ENCODE data around the gene MTX1.
"Not testable (repeated sequence)": the region's sequence is repeated elsewhere in the genome, so short reads cannot be mapped to it uniquely, and the experiment has no call there.

The MTX1 gene

DNA sequence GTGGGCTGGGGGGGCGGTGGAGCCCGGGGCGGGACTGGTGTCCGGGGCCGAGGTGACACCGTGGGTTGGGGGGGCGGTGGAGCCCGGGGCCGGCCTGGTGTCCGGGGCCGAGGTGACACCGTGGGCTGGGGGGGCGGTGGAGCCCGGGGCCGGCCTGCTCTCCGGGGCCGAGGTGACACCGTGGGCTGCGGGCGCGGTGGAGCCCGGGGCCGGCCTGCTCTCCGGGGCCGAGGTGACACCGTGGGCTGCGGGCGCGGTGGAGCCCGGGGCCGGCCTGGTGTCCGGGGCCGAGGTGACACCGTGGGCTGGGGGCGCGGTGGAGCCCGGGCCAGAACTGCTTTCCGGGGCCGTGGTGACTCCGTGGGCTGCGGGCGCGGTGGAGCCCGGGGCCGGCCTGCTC lies 18.6 kb upstream of the MTX1 start:
- not testable (repeated sequence) for DNase-seq

DNA sequence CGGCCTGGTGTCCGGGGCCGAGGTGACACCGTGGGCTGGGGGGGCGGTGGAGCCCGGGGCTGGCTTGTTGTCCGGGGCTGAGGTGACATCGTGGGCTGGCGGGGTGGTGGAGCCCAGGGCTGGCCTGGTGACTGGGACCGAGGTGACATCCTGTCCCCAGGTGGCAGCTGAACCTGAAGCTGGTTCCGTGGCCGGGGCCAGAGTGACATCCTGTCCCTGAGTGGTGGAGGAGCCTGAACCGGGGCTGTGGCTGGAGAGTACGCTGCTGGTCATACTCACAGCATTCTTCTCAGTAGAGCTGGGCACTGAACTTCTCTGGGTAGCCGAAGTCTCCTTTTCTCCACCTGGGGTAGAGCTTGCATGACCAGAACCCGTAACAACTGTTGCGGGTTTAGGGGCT lies 16.6 kb upstream of the MTX1 start:
- no peak for DNase-seq

DNA sequence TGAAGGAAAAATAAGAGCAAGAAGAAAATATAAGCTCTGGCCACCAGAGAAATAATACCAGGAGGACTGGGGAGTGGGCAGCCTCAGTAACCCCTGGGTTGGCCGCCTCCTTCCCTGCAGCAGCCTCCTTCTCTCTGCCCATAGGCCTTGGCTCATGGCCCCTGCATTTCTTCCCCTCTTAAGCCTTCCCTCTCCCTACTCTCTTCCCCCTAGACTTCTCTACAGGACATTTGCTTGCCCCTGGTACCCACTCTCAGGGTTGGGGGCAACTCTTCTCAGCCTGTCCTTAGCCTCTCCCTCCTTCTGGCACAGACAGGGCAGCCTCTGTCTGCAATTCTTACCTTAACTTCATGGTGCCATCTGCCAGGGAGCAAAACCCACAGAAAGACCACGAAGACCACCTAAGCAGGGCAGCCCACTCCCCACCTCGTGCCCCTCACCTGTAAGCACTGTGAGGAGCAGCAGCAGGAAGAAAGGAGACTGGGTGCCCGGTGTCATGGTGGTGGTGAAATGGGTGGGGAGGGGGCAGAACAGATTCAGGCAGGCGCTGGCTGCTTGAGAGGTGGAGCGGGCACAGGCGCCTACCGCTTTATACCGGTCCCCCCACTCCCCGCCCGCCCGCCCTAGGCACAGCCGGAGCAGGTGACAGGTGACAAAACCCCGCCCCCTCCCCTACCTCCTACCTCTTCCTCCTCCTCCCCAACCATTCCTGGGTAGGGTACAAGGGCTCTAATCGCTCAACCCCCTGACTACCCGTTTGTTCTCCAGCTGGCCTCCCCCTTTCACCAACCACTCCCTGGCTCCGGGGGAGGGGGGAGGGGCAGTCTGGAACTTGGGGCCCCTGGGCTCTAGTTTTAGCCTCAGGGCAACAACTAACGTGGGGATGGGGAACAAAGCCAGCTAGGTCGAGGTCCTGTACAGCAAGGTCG lies 15.9 kb upstream of the MTX1 start:
- DNase-seq, result peak; percentile 36 to 49

GRCh38 chr1:155193275-155193990 lies 15.1 kb upstream of the MTX1 start:
- peak; percentile 56 to 70 for DNase-seq

GRCh38 chr1:155193991-155194240 lies 14.6 kb upstream of the MTX1 start:
- DNase-seq, result not testable (repeated sequence)

DNA sequence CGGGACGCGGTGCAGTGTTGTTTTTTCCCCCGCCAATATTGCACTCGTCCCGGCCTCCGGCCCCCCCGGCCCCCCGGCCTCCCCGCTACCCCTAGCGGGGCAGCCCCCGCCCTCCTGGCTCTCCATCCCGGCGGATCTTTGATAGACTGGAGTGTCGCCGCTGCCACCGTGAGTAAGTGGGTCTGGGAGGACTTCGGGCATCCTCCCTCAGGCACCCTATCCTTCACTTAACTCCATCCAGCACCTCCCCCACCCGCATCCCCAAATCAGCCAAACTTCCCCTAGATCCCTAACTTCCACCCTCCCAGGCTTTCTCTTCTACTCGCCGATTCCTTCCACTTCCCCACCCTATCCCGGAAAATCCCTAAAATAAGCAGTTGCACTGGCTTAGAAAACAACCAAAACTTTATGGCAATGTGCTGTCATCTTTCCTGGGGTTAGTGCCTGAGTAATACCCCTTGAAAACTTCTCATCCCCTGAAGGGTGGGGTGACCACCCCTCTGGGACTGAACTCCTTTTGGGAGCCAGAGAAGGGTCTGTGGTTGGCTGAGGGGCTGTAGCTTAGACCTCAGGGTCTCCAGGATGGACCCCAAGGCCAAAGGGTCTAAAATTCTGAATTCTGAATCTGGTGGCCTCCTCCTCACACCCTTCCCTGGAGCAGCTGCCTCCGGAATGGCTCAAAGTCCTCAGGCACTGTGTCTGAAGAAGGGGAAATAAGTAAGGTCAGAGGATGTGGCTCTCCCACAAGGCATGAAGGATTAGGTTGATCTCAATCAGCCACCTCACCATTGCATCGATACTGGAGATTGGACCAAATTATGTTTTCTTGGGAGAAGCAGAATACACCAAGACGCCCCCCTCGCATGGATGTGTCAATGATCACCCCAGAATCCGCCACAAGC lies 13.0 kb upstream of the MTX1 start:
- no peak for DNase-seq

DNA sequence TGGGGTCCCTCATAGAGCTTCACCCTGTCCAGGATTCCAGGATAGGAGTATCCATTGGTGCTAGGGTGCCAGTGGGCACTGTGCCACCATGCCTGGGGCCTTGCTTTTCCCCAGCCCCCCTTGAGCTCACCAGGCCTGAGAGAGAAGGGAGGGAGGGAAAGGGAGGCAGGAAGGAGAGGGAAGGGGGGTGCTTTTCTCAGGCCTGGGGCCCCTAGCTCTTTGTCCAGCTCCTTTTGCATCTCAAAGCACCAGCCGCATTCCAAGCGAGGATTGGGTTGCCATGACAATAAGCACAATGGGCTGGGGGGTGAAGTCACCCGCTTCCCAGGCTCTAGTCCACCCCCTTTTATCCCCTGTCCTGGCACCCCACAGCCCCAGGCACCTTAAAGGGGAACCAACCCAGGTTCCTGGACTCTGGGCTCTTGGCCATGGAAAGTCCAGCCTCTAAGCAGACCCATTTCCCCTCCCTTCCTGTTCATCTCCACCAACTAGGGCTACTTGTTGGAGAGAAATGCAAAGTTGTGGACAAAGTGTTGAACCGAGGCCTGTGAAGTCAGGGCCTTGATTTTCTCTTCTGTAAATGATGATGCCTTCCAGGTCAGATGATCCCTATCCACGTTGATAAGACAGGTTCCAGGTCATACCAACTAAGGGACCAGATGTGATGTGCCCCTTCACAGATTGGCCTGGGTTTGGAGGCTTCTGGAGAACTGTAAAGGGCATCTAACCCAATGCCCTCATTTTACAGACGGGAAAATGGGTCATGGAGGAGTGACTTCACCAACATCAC lies 12.2 kb upstream of the MTX1 start:
- DNase-seq, result no peak

- DNase-seq, result no peak
These were observed 11.4 kb upstream of the MTX1 start for GRCh38 chr1:155196893-155197638.

DNA sequence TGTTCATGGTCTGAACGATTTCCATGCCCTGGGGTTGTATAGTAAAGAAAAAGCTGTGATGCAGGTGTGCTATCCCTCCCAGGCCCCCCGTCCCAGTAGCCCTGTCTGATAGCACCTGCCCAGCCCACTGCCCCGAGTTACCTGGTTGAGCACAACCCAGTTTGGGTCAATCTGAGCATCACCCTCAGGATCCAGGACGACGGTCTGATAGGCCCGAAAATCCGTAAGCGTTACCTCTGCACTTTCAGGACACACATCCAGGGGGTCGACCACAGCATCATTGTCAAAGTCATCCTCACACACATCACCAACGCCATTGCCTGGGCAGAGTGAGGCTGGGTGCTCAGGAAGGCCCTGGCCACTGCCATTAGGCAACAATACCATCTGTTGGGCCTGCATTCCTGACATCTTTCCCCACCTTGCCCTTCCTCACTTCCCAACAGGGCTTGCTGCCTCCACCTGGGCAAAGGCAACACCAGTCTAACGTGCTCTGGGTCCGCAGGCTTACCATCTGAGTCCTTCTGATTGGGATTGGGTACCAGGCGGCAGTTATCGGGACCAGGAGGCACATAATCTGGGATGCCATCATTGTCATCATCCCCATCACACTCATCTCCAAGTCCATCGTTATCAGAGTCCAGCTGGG lies 10.5 kb upstream of the MTX1 start:
- no peak for DNase-seq

GRCh38 chr1:155198547-155198906 lies 10.0 kb upstream of the MTX1 start:
- no peak for DNase-seq

GRCh38 chr1:155199792-155200191 lies 8.7 kb upstream of the MTX1 start:
- DNase-seq, result no peak

- no peak for DNase-seq
These were observed 7.6 kb upstream of the MTX1 start for GRCh38 chr1:155200920-155201319.

- no peak for DNase-seq
These were observed 6.3 kb upstream of the MTX1 start for GRCh38 chr1:155202198-155202597.

DNA sequence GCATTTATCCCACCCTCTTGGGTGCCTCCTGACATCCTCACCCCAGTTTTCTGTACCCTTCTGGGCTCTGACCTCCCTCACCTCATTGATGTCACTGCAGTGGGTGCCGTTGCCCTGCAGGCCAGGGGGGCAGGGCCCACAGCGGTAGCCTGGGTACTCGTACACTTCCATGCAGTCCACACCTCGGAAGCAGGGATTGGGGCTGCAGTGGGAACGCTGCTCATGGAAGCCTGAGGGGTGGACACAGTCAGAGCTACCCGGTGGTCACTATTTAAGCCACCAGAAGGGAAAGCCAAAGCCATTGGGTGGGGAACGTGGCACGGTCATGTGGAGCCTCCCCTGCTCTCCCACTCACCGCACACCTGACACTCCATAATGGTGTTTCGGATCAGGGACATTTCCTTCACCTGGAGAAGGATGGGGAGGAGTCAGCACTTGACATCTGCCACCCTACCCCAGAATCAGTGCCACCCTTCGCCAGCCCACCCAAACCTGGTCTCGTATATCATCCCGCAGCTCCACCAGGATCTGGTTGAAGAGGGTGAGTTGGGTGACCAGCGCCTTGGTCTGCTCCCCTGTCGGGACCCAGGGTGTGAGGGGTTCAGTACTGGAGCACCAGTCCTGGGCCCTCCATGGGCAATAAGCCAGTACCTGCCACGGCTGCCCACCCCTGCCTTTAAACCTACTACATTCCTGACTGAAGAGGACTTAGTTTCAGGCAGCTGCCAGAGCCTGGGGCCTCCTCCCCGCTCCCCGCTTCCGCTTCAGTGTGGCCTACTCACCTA lies 5.6 kb upstream of the MTX1 start:
- DNase-seq, result no peak

DNA sequence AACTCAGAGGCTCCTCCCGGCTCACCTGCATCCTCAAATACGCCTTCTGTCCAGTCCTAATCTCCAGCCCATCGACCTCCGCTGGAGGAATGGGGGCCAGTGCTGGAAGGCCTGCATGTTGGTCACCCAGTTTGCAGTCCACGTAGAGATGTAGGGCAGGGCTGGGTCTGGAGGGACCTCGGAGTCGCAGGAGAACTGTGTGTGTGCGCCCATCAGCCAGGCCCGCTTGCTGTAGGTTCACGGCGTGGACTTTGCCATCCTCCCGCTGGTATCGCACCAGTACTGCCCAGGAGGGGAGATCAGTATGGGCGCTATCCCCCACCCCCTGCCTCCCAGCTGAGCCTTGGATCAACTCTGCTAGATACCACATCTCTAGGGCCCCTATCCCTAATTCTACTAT lies 3.5 kb upstream of the MTX1 start:
- DNase-seq, result no peak

GRCh38 chr1:155205969-155206593 lies 2.4 kb upstream of the MTX1 start:
- DNase-seq, result no peak

- peak; percentile 82 to 87 for DNase-seq
These were observed 1.3 kb upstream of the MTX1 start for GRCh38 chr1:155206891-155207805.

- DNase-seq, result no peak
These were observed 522 bp upstream of the MTX1 start, which contains the start of gene THBS3 for GRCh38 chr1:155207806-155208540. THBS3 (minus strand) TSS chr1:155207897; CDS start chr1:155207876, 21 bp downstream.
